B cell (primary cell): Measurements from ENCODE around the gene SERPINA9.
"Not testable (repeated sequence)": the region's sequence is repeated elsewhere in the genome, so short reads cannot be mapped to it uniquely, and the experiment has no call there.

Source experiments
- EZH2 ChIP-seq: IDR thresholded peaks from 2 replicates; pipeline ENCODE4 v1.6.1; 2012; ENCODE audit warnings: borderline replicate concordance, low read depth, mild to moderate bottlenecking, moderate library complexity, low read length; ENCODE audit not compliant: insufficient read depth, poor library complexity, severe bottlenecking
- TF ChIP-seq, protein P1 (sequence below): fragments of 200-600 bp; IDR thresholded peaks from one replicate; pipeline ENCODE4 v1.8.0; 2022; ENCODE audit warnings: antibody characterized with exemption, mild to moderate bottlenecking

DNA sequence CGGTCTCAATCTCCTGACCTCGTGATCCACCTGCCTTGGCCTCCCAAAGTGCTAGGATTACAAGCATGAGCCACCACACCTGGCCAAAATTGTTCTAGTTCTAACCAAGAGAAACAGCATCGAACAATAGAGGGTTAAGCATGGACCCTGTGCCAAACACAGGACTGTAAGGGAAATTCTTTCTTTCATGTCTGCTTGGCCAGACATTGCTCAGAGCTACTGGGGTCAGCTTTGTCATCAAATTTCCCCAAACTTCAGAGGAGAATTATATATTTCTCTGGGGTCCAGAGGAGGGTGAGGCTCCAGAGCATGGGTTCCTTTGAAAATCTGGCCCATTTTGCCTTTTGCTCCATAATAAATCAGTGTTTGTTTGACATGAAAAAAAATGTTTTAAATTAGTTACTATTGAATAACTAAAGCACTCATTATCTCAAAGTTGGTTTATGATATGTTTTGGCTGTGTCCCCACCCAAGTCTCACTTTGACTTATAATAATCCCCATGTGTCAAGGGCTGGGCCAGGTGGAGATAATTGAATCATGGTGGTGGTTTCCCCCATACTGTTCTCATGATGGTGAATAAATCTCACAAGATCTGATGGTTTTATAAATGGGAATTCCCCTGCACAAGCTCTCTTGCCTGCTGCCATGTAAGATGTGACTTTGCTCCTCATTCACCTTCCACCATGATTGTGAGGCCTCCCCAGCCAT lies 58.3 kb downstream of the SERPINA9 start:
- TF ChIP-seq, protein P1, sequence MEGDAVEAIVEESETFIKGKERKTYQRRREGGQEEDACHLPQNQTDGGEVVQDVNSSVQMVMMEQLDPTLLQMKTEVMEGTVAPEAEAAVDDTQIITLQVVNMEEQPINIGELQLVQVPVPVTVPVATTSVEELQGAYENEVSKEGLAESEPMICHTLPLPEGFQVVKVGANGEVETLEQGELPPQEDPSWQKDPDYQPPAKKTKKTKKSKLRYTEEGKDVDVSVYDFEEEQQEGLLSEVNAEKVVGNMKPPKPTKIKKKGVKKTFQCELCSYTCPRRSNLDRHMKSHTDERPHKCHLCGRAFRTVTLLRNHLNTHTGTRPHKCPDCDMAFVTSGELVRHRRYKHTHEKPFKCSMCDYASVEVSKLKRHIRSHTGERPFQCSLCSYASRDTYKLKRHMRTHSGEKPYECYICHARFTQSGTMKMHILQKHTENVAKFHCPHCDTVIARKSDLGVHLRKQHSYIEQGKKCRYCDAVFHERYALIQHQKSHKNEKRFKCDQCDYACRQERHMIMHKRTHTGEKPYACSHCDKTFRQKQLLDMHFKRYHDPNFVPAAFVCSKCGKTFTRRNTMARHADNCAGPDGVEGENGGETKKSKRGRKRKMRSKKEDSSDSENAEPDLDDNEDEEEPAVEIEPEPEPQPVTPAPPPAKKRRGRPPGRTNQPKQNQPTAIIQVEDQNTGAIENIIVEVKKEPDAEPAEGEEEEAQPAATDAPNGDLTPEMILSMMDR, result not testable (repeated sequence)
- TF ChIP-seq EZH2, result not testable (repeated sequence)
